Body of pancreas (tissue), 4 donors: Measurements from ENCODE around the gene IGHMBP2. TPM values are rescaled to one million over a fixed set of nuclear protein-coding genes. Genes with fewer than 3 reads are reported as not detected.

Experiments
- ATAC-seq: fragments of 150-250 bp; one replicate; pipeline ENCODE4 v1.9.1; 2016
- DNase-seq, 4 donors: peaks; one replicate each; pipeline ENCODE4 v3.0.0-alpha.2; 2019
- H3K27ac ChIP-seq, 4 donors: fragments of 200-600 bp; sonication (generic); 1 replicate in 3 of 4; 2 replicates in 1 of 4; pipeline versions ENCODE4 v1.5.1 to v1.6.1; 2016 to 2019; ENCODE audit warnings: mild to moderate bottlenecking in 1 of 4, mixed read lengths in 1 of 4, moderate library complexity in 1 of 4
- H3K27me3 ChIP-seq, 2 donors: fragments of 200-600 bp; sonication (generic); one replicate each; pipeline ENCODE4 v1.6.0; 2016; ENCODE audit warnings: mild to moderate bottlenecking in 1 of 2
- H3K36me3 ChIP-seq, 2 donors: fragments of 200-600 bp; sonication (generic); replicated peaks in 1 of 2; 2 replicates each; pipeline ENCODE4 v1.5.1; 2016; ENCODE audit warnings: low read depth in 2 of 2; ENCODE audit not compliant: insufficient read depth in 1 of 2
- H3K4me1 ChIP-seq: fragments of 200-600 bp; sonication (generic); one replicate; pipeline ENCODE4 v1.6.0; 2016
- H3K4me3 ChIP-seq, 2 donors: fragments of 200-600 bp; sonication (generic); 1 replicate in 1 of 2; 2 replicates in 1 of 2; pipeline ENCODE4 v1.5.1; 2016 to 2019
- H3K9me3 ChIP-seq, 3 donors: fragments of 200-600 bp; sonication (generic); 1 replicate in 2 of 3; 2 replicates in 1 of 3; pipeline ENCODE4 v1.5.1; 2016
- CTCF ChIP-seq, 7 experiments: fragments of 450-650 bp in 4 of 7; fragments of 200-600 bp in 3 of 7; sonication (generic) in 3 of 7; IDR thresholded peaks; one replicate each; pipeline ENCODE4 v1.5.1; 2016 to 2019; ENCODE audit warnings: antibody characterized with exemption in 7 of 7
- POLR2A ChIP-seq, 3 donors: fragments of 450-650 bp; IDR thresholded peaks; one replicate each; pipeline ENCODE4 v1.6.1; 2016; ENCODE audit warnings: antibody characterized with exemption in 3 of 3, mild to moderate bottlenecking in 2 of 3
- WGBS, 2 donors: methylation state at CpG; one replicate each; pipeline ENCODE4 v1.1.5; 2017; 5-methylcytosine and 5-hydroxymethylcytosine counted together
- intact Hi-C: fragments of 100-400 bp; cut with DNase I; formaldehyde crosslinking; loops from one replicate; pipeline ENCODE4 v1.15.1; 2023
- total RNA-seq, 2 donors: library from RNA; depleted of rRNA; stranded (reverse); fragments of >200 nt; gene quantifications; one replicate each; pipeline ENCODE4 v1.1.0, GENCODE V29; 2016

Gene IGHMBP2
- total RNA-seq, 2 donors from 2014 or later: 6.2 to 17.1 TPM

- Histone ChIP-seq H3K4me1 (no peaks in the 10 kb centered on the region), H3K4me3 (no peak overlapping the region), H3K9me3 (no peaks in the 10 kb centered on the region), H3K27ac (no peak overlapping the region), H3K36me3 (peaks cover 0 to 8% of the 10 kb centered on the region in 2 donors), H3K27me3 (no peaks in the 10 kb centered on the region)
- no peak for ATAC-seq
- DNase-seq: peak in 1 of 4 donors; percentile 13
- WGBS, 2 donors: 78 to 91% methylated on average over 18 of the region's 18 CpGs
- intact Hi-C loops: no loop called here
- TF ChIP-seq POLR2A (IDR thresholded peaks at IDR 0.05) (no peak), CTCF (IDR thresholded peaks at IDR 0.05) (no peak)
These were observed 34.4 kb downstream of the IGHMBP2 start for GRCh38 chr11:68938088-68938487.

GRCh38 chr11:68938816-68939582 lies 35.3 kb downstream of the IGHMBP2 start:
- intact Hi-C loops: no loop called here
- DNase-seq (no peak), ATAC-seq (no peak)
- no peaks in the 10 kb centered on the region for H3K27me3 ChIP-seq
- H3K4me1 ChIP-seq: no peaks in the 10 kb centered on the region
- TF ChIP-seq CTCF (IDR thresholded peaks at IDR 0.05) (no peak), POLR2A (IDR thresholded peaks at IDR 0.05) (no peak)
- peaks cover 0 to 8% of the 10 kb centered on the region in 2 donors for H3K36me3 ChIP-seq
- no peak overlapping the region for H3K27ac ChIP-seq
- 85 to 94% methylated on average over 8 to 17 of the region's 17 CpGs for WGBS, 2 donors
- no peak overlapping the region for H3K4me3 ChIP-seq
- H3K9me3 ChIP-seq: no peaks in the 10 kb centered on the region

GRCh38 chr11:68939583-68940555 lies 36.2 kb downstream of the IGHMBP2 start:
- intact Hi-C loops: no loop called here
- H3K27ac ChIP-seq: no peak overlapping the region

DNA sequence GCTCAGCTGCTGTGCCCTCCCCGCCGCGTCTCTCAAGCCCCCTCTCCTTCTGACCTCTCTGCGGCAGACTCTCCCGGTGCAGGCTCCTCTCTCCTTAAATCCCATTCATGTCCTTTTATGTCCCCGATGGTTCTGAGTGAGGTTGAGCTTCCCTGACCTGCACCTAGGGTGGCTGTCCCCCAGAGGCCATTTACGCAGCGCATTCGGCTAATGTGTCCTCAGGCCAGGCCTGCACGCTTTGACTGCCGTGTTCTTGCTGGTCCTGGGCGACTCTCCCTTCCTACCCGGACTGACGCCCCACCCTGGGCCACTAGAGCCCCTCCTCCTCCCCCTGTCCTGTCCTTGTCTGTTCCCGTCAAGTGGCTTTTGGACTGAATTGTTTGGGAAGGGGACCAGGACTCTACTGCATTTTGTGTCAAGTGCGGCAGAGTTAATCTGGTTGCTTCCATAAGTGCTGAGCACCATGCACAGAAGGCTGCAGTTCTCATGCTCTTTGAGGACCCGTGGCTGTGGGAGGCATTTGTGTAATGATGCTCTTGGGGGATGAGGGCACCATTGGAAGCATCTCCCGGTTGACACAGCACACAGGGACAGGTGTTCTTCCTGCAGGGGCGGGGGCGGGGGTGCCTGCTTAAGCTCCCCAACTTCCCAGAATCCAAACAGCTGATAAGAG lies 37.1 kb downstream of the IGHMBP2 start:
- no peaks in the 10 kb centered on the region for H3K27me3 ChIP-seq
- H3K4me3 ChIP-seq: no peak overlapping the region
- intact Hi-C loops: no loop called here
- DNase-seq (no peak), ATAC-seq (no peak)
- 89 to 92% methylated on average over 18 to 20 of the region's 20 CpGs for WGBS, 2 donors
- no peak for TF ChIP-seq CTCF (IDR thresholded peaks at IDR 0.05)
- no peak for TF ChIP-seq POLR2A (IDR thresholded peaks at IDR 0.05)
- H3K4me1 ChIP-seq: no peaks in the 10 kb centered on the region
- H3K36me3 ChIP-seq: peaks cover 0 to 7% of the 10 kb centered on the region in 2 donors
- no peak overlapping the region for H3K27ac ChIP-seq
- H3K9me3 ChIP-seq: no peaks in the 10 kb centered on the region

More at GRCh38 chr11:68939583-68940555, 36.2 kb downstream of the IGHMBP2 start:
- Histone ChIP-seq H3K4me1 (no peaks in the 10 kb centered on the region), H3K27me3 (no peaks in the 10 kb centered on the region), H3K4me3 (no peak overlapping the region), H3K9me3 (no peaks in the 10 kb centered on the region), H3K36me3 (peaks cover 0 to 8% of the 10 kb centered on the region in 2 donors)
- WGBS, 2 donors: 89 to 91% methylated on average over 32 to 33 of the region's 33 CpGs
- no peak for ATAC-seq
- TF ChIP-seq CTCF (IDR thresholded peaks at IDR 0.05) (no peak), POLR2A (IDR thresholded peaks at IDR 0.05) (no peak)
- no peak for DNase-seq
